ENCODE results near the gene TICAM2. TPM values are rescaled to one million over a fixed set of nuclear protein-coding genes. Genes with fewer than 3 reads are reported as not detected.

Gene TICAM2
- total RNA-seq, 1 experiment from 2014 or later, result 0.24 TPM

DNA sequence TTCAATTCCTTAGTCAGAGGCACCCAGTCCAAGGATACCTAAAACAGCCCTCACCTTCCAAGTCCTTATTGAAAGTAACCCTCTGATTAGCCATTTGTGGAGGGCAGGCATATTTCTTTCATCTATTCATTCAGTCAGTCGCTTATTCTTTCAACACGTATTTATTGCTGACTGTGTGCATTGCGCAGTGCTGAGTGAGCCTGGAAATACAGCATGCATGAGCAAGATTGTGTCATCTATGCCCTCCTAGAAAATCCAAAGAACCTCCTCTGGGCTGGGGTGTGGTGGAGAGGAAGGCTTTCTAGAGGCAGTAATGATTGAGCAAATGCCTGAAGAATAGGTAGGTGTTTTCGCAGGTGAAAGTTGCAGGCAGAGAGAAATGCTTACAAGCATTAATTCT is 49.2 kb downstream of the TICAM2 start:
- H3K4me1 Mint-ChIP-seq, result peaks cover 25 to 34% of the 10 kb centered on the region in 2 experiments
- Histone ChIP-seq H3K79me2 (ENCODE audit: insufficient read depth, low read length) (no peaks in the 10 kb centered on the region), H3K79me1 (ENCODE audit: insufficient read depth, low read depth, low read length, poor library complexity, severe bottlenecking) (no peaks in the 10 kb centered on the region), H2BK12ac (ENCODE audit: insufficient read length, low read depth, low read length) (no peak overlapping the region), H3K56ac (ENCODE audit: insufficient read length, low read depth, low read length) (no peak overlapping the region), H2BK15ac (ENCODE audit: low read depth, low read length) (no peak overlapping the region), H3K9ac (ENCODE audit: extremely low read depth, insufficient read length, low read length) (no peak overlapping the region), H2AK5ac (ENCODE audit: insufficient read length, low read length) (no peak overlapping the region), H4K91ac (ENCODE audit: insufficient read length, low read depth, low read length) (no peak overlapping the region), H4K5ac (ENCODE audit: insufficient read length, low read depth, low read length) (no peak overlapping the region), H2BK120ac (ENCODE audit: low read depth, low read length, poor library complexity, severe bottlenecking) (no peak overlapping the region), H4K8ac (replicated peaks; ENCODE audit: insufficient read length, low read depth, low read length) (no peak overlapping the region), H3K4ac (ENCODE audit: low read depth, low read length) (no peak overlapping the region), H3K23me2 (ENCODE audit: insufficient read length, low read depth, low read length, poor library complexity, severe bottlenecking) (no peaks in the 10 kb centered on the region), H3K4me2 (ENCODE audit: insufficient read depth, insufficient read length, low read length) (no peak overlapping the region), H3K18ac (ENCODE audit: insufficient read length, low read depth, low read length) (no peak overlapping the region), H3K23ac (ENCODE audit: insufficient read length, low read depth, low read length) (no peak overlapping the region), H2BK20ac (ENCODE audit: low read depth, low read length, poor library complexity, severe bottlenecking) (no peak overlapping the region), H3K27ac (ENCODE audit: insufficient read length, low read depth, low read length) (no peak overlapping the region), H3K27me3 (ENCODE audit: insufficient read depth, low read length) (no peaks in the 10 kb centered on the region), H3K14ac (ENCODE audit: insufficient read depth, low read length) (no peak overlapping the region), H3T11ph (ENCODE audit: low read length) (no peak overlapping the region), H2AFZ (ENCODE audit: low read length) (no peak overlapping the region), H3K4me1 (ENCODE audit: insufficient read depth, low read length) (peaks cover 6% of the 10 kb centered on the region; the same call in 1 of the 2 replicates), H4K20me1 (ENCODE audit: control insufficient read depth, insufficient read depth, insufficient read length) (no peaks in the 10 kb centered on the region), H2BK5ac (ENCODE audit: insufficient read length, low read length) (no peak overlapping the region), H3K9me3 (ENCODE audit: control insufficient read depth, low read depth, low read length) (no peaks in the 10 kb centered on the region)
- peaks cover 2% of the 10 kb centered on the region; the same call in 1 of the 2 replicates for H3K27me3 Mint-ChIP-seq (ENCODE audit: low read depth)
- no peak overlapping the region for H3K27ac Mint-ChIP-seq
- no peak for TF ChIP-seq CTCF (conservative IDR thresholded peaks at IDR 0.05)
- no CpG with 5 or more reads among the region's 4 CpGs for WGBS (ENCODE audit: extremely low coverage, insufficient read length, low lambda C conversion rate)
- no peaks in the 10 kb centered on the region; a peak in 1 of 5 replicates for H3K9me3 Mint-ChIP-seq
- H3K36me3 Mint-ChIP-seq (ENCODE audit: insufficient read depth in 1 of 3, low read depth in 3 of 3), result no peaks in the 10 kb centered on the region; a peak in 1 of 7 replicates
- no peak overlapping the region for H3K4me3 Mint-ChIP-seq
- DNase-seq, result no peak

Data from H9 (cell line).